Natural killer cell (primary cell): ENCODE measurements around the gene PDGFC. TPM values are rescaled to one million over a fixed set of nuclear protein-coding genes. Genes with fewer than 3 reads are reported as not detected.

Experiments used
- ATAC-seq, 3 donors: fragments of 150-1000 bp in 2 of 3; fragments of 200-7000 bp in 1 of 3; cut with Tn5 transposase; 1 replicate in 1 of 3; 2 replicates in 2 of 3; pipeline ENCODE4 v1.10.0; 2021; ENCODE audit warnings: mild to moderate bottlenecking in 2 of 3, moderate library complexity in 2 of 3
- DNase-seq, 2 donors: peaks; one replicate each; pipeline versions ENCODE4 v3.0.0 to v3.0.0-alpha.2; 2013 to 2021; ENCODE audit warnings: mixed read lengths in 1 of 2
- H3K27ac ChIP-seq: one replicate; pipeline ENCODE4 v1.5.1; 2013; ENCODE audit warnings: mild to moderate bottlenecking, low read length
- H3K27me3 ChIP-seq: one replicate; pipeline ENCODE4 v1.6.1; 2013; ENCODE audit warnings: low read length; ENCODE audit not compliant: control insufficient read depth, insufficient read depth
- H3K36me3 ChIP-seq: one replicate; pipeline ENCODE4 v1.6.1; 2013; ENCODE audit warnings: low read length; ENCODE audit not compliant: control insufficient read depth, insufficient read depth
- H3K4me1 ChIP-seq: one replicate; pipeline ENCODE4 v1.6.1; 2013; ENCODE audit warnings: low read length; ENCODE audit not compliant: control insufficient read depth, insufficient read depth
- H3K4me3 ChIP-seq: one replicate; pipeline ENCODE4 v1.5.1; 2013; ENCODE audit warnings: low read length
- H3K9me3 ChIP-seq: one replicate; pipeline ENCODE4 v1.6.1; 2013; ENCODE audit warnings: low read length; ENCODE audit not compliant: control insufficient read depth, insufficient read depth
- H3K27ac Mint-ChIP-seq, 2 donors: one replicate each; pipeline ENCODE4 v1.8.0; 2022; ENCODE audit warnings: mild to moderate bottlenecking in 2 of 2, mixed read lengths in 2 of 2, moderate library complexity in 1 of 2
- H3K27me3 Mint-ChIP-seq, 2 donors: one replicate each; pipeline ENCODE4 v1.8.0; 2022; ENCODE audit warnings: low read depth in 2 of 2, mixed read lengths in 2 of 2
- H3K36me3 Mint-ChIP-seq: one replicate; pipeline ENCODE4 v1.8.0; 2022; ENCODE audit warnings: mixed read lengths
- H3K4me1 Mint-ChIP-seq, 2 donors: one replicate each; pipeline ENCODE4 v1.8.0; 2022; ENCODE audit warnings: mixed read lengths in 2 of 2
- H3K4me3 Mint-ChIP-seq: one replicate; pipeline ENCODE4 v1.8.0; 2022; ENCODE audit warnings: mild to moderate bottlenecking, moderate library complexity, mixed read lengths
- H3K9me3 Mint-ChIP-seq, 2 donors: one replicate each; pipeline ENCODE4 v1.8.0; 2022; ENCODE audit warnings: mixed read lengths in 2 of 2
- CTCF ChIP-seq: fragments of 200-600 bp; IDR thresholded peaks from one replicate; pipeline ENCODE4 v1.8.0; 2022; ENCODE audit warnings: antibody characterized with exemption
- WGBS: methylation state at CpG from one replicate; pipeline ENCODE4 v1.1.7; 2013; ENCODE audit warnings: missing lambda C conversion rate; ENCODE audit not compliant: insufficient coverage; 5-methylcytosine and 5-hydroxymethylcytosine counted together
- intact Hi-C: fragments of 100-400 bp; cut with micrococcal nuclease; formaldehyde crosslinking; loops from one replicate; pipeline ENCODE4 v1.14.2; 2022
- total RNA-seq, 4 donors: library from RNA; stranded (reverse); fragments of 120-200 nt in 1 of 4; gene quantifications; one replicate each; pipeline versions ENCODE4 v1.2.3 to v1.2.4, GENCODE V29; 2013 to 2022

The PDGFC gene
- total RNA-seq, 3 donors from 2014 or later (not counting 1 experiment from before 2014, with no cell fraction given) = 0.72 to 1.6 (median 0.90) TPM

- intact Hi-C loops = no loop called here
- Histone ChIP-seq H3K9me3 (no peaks in the 10 kb centered on the region), H3K4me3 (no peak overlapping the region), H3K4me1 (no peaks in the 10 kb centered on the region), H3K27ac (no peak overlapping the region), H3K27me3 (no peaks in the 10 kb centered on the region), H3K36me3 (no peaks in the 10 kb centered on the region)
- Mint-ChIP-seq H3K36me3 (no peaks in the 10 kb centered on the region), H3K9me3 (peaks cover 11 to 17% of the 10 kb centered on the region in 2 donors), H3K4me3 (no peak overlapping the region), H3K27me3 (no peaks in the 10 kb centered on the region), H3K4me1 (no peaks in the 10 kb centered on the region), H3K27ac (no peak overlapping the region)
- no peak for TF ChIP-seq CTCF
- WGBS = 92% methylated on average over 3 of the region's 4 CpGs
- ATAC-seq (no peak), DNase-seq (no peak)
Observed at GRCh38 chr4:156815717-156816359, 155.8 kb downstream of the PDGFC start.

GRCh38 chr4:156811963-156812362, 159.6 kb downstream of the PDGFC start:
- intact Hi-C loops = no loop called here
- peaks cover 10 to 15% of the 10 kb centered on the region in 2 donors for H3K9me3 Mint-ChIP-seq
- no peak overlapping the region for H3K4me3 Mint-ChIP-seq
- no peak for TF ChIP-seq CTCF
- DNase-seq (no peak), ATAC-seq (no peak)
- no peak overlapping the region for H3K4me3 ChIP-seq
- no peaks in the 10 kb centered on the region for H3K27me3 ChIP-seq
- no peaks in the 10 kb centered on the region for H3K36me3 ChIP-seq
- no peaks in the 10 kb centered on the region for H3K36me3 Mint-ChIP-seq
- no peak overlapping the region for H3K27ac Mint-ChIP-seq
- H3K4me1 ChIP-seq = no peaks in the 10 kb centered on the region
- no peaks in the 10 kb centered on the region for H3K9me3 ChIP-seq
- no peak overlapping the region for H3K27ac ChIP-seq
- WGBS = no CpG with 5 or more reads among the region's 4 CpGs
- H3K4me1 Mint-ChIP-seq = no peaks in the 10 kb centered on the region
- no peaks in the 10 kb centered on the region for H3K27me3 Mint-ChIP-seq

- 98% methylated on average over 3 of the region's 5 CpGs for WGBS
- no peaks in the 10 kb centered on the region for H3K27me3 Mint-ChIP-seq
- DNase-seq (no peak), ATAC-seq (no peak)
- Histone ChIP-seq H3K36me3 (no peaks in the 10 kb centered on the region), H3K27me3 (no peaks in the 10 kb centered on the region), H3K27ac (no peak overlapping the region), H3K4me1 (no peaks in the 10 kb centered on the region), H3K4me3 (no peak overlapping the region), H3K9me3 (no peaks in the 10 kb centered on the region)
- H3K27ac Mint-ChIP-seq = no peak overlapping the region
- peaks cover 10 to 15% of the 10 kb centered on the region in 2 donors for H3K9me3 Mint-ChIP-seq
- intact Hi-C loops = no loop called here
- no peaks in the 10 kb centered on the region for H3K36me3 Mint-ChIP-seq
- no peak overlapping the region for H3K4me3 Mint-ChIP-seq
- no peaks in the 10 kb centered on the region for H3K4me1 Mint-ChIP-seq
- no peak for TF ChIP-seq CTCF
Observed at GRCh38 chr4:156811286-156811685, 160.3 kb downstream of the PDGFC start.

GRCh38 chr4:156805696-156806095, 165.9 kb downstream of the PDGFC start:
- H3K4me3 ChIP-seq = no peak overlapping the region
- no peaks in the 10 kb centered on the region for H3K36me3 Mint-ChIP-seq

More at GRCh38 chr4:156805696-156806095, 165.9 kb downstream of the PDGFC start:
- DNase-seq (no peak), ATAC-seq (no peak)
- H3K4me1 ChIP-seq = no peaks in the 10 kb centered on the region
- Mint-ChIP-seq H3K4me1 (no peaks in the 10 kb centered on the region), H3K9me3 (peaks cover 8 to 14% of the 10 kb centered on the region in 2 donors), H3K27ac (no peak overlapping the region), H3K27me3 (no peaks in the 10 kb centered on the region), H3K4me3 (no peak overlapping the region)
- no peak for TF ChIP-seq CTCF
- intact Hi-C loops = no loop called here
- no peaks in the 10 kb centered on the region for H3K9me3 ChIP-seq
- WGBS = no CpG with 5 or more reads among the region's 2 CpGs
- H3K36me3 ChIP-seq = no peaks in the 10 kb centered on the region
- no peak overlapping the region for H3K27ac ChIP-seq
- H3K27me3 ChIP-seq = no peaks in the 10 kb centered on the region
